Activated B cell treated with CpG ODN at 0.5 μM for 24 hours (primary cell): ENCODE measurements around the gene ERGIC1. TPM values are rescaled to one million over a fixed set of nuclear protein-coding genes. Genes with fewer than 3 reads are reported as not detected.

ENCODE experiments used
- ATAC-seq: fragments of 200-7000 bp; cut with Tn5 transposase; one replicate; pipeline ENCODE4 v1.10.0; 2021; ENCODE audit warnings: low read depth, mild to moderate bottlenecking, moderate library complexity
- CTCF ChIA-PET: fragments of 350-600 bp; sonication (Branson Sonifier 250); formaldehyde crosslinking; loops from one replicate; lab custom pipeline; 2021; ENCODE audit warnings: antibody characterized with exemption; lab: Charles Lee
- POLR2A ChIA-PET: fragments of 350-600 bp; sonication (Branson Sonifier 250); formaldehyde crosslinking; loops from one replicate; lab custom pipeline; 2021; ENCODE audit warnings: antibody characterized with exemption; lab: Charles Lee
- DNase-seq: peaks from one replicate; pipeline ENCODE4 v3.0.0; 2022
- H3K27ac Mint-ChIP-seq: one replicate; pipeline ENCODE4 v1.8.0; 2020; ENCODE audit warnings: mixed read lengths
- H3K27me3 Mint-ChIP-seq: one replicate; pipeline ENCODE4 v1.8.0; 2021; ENCODE audit warnings: mixed read lengths
- H3K36me3 Mint-ChIP-seq: one replicate; pipeline ENCODE4 v1.8.0; 2021; ENCODE audit warnings: low read depth, mixed read lengths
- H3K4me1 Mint-ChIP-seq: one replicate; pipeline ENCODE4 v1.8.0; 2021; ENCODE audit warnings: mixed read lengths
- H3K4me3 Mint-ChIP-seq: one replicate; pipeline ENCODE4 v1.8.0; 2020; ENCODE audit warnings: mild to moderate bottlenecking, mixed read lengths
- H3K9me3 Mint-ChIP-seq: one replicate; pipeline ENCODE4 v1.8.0; 2020; ENCODE audit warnings: mixed read lengths
- CTCF ChIP-seq: fragments of 200-600 bp; IDR thresholded peaks from one replicate; pipeline ENCODE4 v1.8.0; 2022; ENCODE audit warnings: antibody characterized with exemption, mild to moderate bottlenecking
- intact Hi-C: fragments of 100-400 bp; cut with micrococcal nuclease; formaldehyde crosslinking; loops from one replicate; pipeline ENCODE4 v1.15.1; 2024
- total RNA-seq: library from RNA; stranded (reverse); gene quantifications from 2 replicates; pipeline ENCODE4 v1.2.3, GENCODE V29; 2022

ERGIC1 gene
- total RNA-seq, 1 donor from 2014 or later: 72.5 TPM

- CTCF ChIA-PET: no interaction called here
- ATAC-seq: no peak
Observed at GRCh38 chr5:172969921-172970320, 135.9 kb downstream of the ERGIC1 start.

GRCh38 chr5:172971482-172971881 is 137.4 kb downstream of the ERGIC1 start:
- ChIA-PET CTCF (interaction anchor here (0.9 to 1.9 kb wide), 3 partner anchors 12 to 257 kb away, joined by 3 to 4 read pairs (median 3); partner anchors contain the start of genes ATP6V0E1 and RPL26L1), POLR2A (no interaction called here)
- ATAC-seq (no peak), DNase-seq (no peak)
- H3K36me3 Mint-ChIP-seq: peaks cover 20% of the 10 kb centered on the region
- H3K27ac Mint-ChIP-seq: no peak overlapping the region
- H3K4me3 Mint-ChIP-seq: no peak overlapping the region
- peaks cover 4% of the 10 kb centered on the region for H3K27me3 Mint-ChIP-seq
- peaks cover 7% of the 10 kb centered on the region for H3K4me1 Mint-ChIP-seq
- H3K9me3 Mint-ChIP-seq: no peaks in the 10 kb centered on the region
- intact Hi-C loops: no loop called here
- TF ChIP-seq CTCF: no peak

More at GRCh38 chr5:172969921-172970320, 135.9 kb downstream of the ERGIC1 start:
- DNase-seq: no peak
- no peak for TF ChIP-seq CTCF
- POLR2A ChIA-PET: no interaction called here
- Mint-ChIP-seq H3K27me3 (no peaks in the 10 kb centered on the region), H3K27ac (peak overlapping the region; percentile 30), H3K4me3 (no peak overlapping the region), H3K36me3 (peaks cover 30% of the 10 kb centered on the region), H3K9me3 (no peaks in the 10 kb centered on the region), H3K4me1 (peaks cover 7% of the 10 kb centered on the region)
- intact Hi-C loops: no loop called here

GRCh38 chr5:172972552-172972951 is 138.5 kb downstream of the ERGIC1 start:
- intact Hi-C loops: no loop called here
- CTCF ChIA-PET: interaction anchor here (1.9 kb wide), 1 partner anchor 11 kb away, joined by 4 read pairs; the partner anchor contains the start of gene ATP6V0E1
- Mint-ChIP-seq H3K4me3 (no peak overlapping the region), H3K4me1 (peaks cover 7% of the 10 kb centered on the region), H3K36me3 (peaks cover 18% of the 10 kb centered on the region), H3K9me3 (no peaks in the 10 kb centered on the region), H3K27ac (no peak overlapping the region), H3K27me3 (peaks cover 4% of the 10 kb centered on the region)
- no peak for ATAC-seq
- POLR2A ChIA-PET: interaction anchor here (1.0 kb wide), 1 partner anchor 14 kb away, joined by 3 read pairs; the partner anchor contains the start of gene RPL26L1
- no peak for TF ChIP-seq CTCF
- no peak for DNase-seq

GRCh38 chr5:172973127-172973916 is 139.3 kb downstream of the ERGIC1 start:
- no peak overlapping the region for H3K27ac Mint-ChIP-seq
- DNase-seq (no peak), ATAC-seq (no peak)
- peaks cover 4% of the 10 kb centered on the region for H3K27me3 Mint-ChIP-seq
- H3K4me1 Mint-ChIP-seq: peaks cover 4% of the 10 kb centered on the region
- no peak for TF ChIP-seq CTCF
- intact Hi-C loops: no loop called here
- ChIA-PET CTCF (no interaction called here), POLR2A (interaction anchor here (1.0 kb wide), 1 partner anchor 14 kb away, joined by 3 read pairs; the partner anchor contains the start of gene RPL26L1)
- no peaks in the 10 kb centered on the region for H3K9me3 Mint-ChIP-seq
- peaks cover 15% of the 10 kb centered on the region for H3K36me3 Mint-ChIP-seq
- H3K4me3 Mint-ChIP-seq: no peak overlapping the region

GRCh38 chr5:172973931-172974330 is 139.9 kb downstream of the ERGIC1 start:
- intact Hi-C loops: no loop called here
- H3K27me3 Mint-ChIP-seq: peaks cover 4% of the 10 kb centered on the region
- no peak overlapping the region for H3K27ac Mint-ChIP-seq
- H3K9me3 Mint-ChIP-seq: no peaks in the 10 kb centered on the region
- H3K4me3 Mint-ChIP-seq: no peak overlapping the region
- no peak for TF ChIP-seq CTCF
- H3K36me3 Mint-ChIP-seq: peaks cover 10% of the 10 kb centered on the region
- CTCF ChIA-PET: no interaction called here
- no peak for ATAC-seq
- POLR2A ChIA-PET: no interaction called here
- peaks cover 4% of the 10 kb centered on the region for H3K4me1 Mint-ChIP-seq
- no peak for DNase-seq
